Hepatic stellate cell (primary cell): ENCODE results near the gene MAP3K12.
A peak's percentile ranks its signal among the peaks of the same experiment; 100 is the strongest.
"Not testable (repeated sequence)": the region's sequence is repeated elsewhere in the genome, so short reads cannot be mapped to it uniquely, and the experiment has no call there.

Experiments
- DNase-seq: peaks from one replicate; pipeline ENCODE4 v3.0.0; 2011; ENCODE audit warnings: low spot score

The MAP3K12 gene, protein sequence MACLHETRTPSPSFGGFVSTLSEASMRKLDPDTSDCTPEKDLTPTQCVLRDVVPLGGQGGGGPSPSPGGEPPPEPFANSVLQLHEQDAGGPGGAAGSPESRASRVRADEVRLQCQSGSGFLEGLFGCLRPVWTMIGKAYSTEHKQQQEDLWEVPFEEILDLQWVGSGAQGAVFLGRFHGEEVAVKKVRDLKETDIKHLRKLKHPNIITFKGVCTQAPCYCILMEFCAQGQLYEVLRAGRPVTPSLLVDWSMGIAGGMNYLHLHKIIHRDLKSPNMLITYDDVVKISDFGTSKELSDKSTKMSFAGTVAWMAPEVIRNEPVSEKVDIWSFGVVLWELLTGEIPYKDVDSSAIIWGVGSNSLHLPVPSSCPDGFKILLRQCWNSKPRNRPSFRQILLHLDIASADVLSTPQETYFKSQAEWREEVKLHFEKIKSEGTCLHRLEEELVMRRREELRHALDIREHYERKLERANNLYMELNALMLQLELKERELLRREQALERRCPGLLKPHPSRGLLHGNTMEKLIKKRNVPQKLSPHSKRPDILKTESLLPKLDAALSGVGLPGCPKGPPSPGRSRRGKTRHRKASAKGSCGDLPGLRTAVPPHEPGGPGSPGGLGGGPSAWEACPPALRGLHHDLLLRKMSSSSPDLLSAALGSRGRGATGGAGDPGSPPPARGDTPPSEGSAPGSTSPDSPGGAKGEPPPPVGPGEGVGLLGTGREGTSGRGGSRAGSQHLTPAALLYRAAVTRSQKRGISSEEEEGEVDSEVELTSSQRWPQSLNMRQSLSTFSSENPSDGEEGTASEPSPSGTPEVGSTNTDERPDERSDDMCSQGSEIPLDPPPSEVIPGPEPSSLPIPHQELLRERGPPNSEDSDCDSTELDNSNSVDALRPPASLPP

DNA sequence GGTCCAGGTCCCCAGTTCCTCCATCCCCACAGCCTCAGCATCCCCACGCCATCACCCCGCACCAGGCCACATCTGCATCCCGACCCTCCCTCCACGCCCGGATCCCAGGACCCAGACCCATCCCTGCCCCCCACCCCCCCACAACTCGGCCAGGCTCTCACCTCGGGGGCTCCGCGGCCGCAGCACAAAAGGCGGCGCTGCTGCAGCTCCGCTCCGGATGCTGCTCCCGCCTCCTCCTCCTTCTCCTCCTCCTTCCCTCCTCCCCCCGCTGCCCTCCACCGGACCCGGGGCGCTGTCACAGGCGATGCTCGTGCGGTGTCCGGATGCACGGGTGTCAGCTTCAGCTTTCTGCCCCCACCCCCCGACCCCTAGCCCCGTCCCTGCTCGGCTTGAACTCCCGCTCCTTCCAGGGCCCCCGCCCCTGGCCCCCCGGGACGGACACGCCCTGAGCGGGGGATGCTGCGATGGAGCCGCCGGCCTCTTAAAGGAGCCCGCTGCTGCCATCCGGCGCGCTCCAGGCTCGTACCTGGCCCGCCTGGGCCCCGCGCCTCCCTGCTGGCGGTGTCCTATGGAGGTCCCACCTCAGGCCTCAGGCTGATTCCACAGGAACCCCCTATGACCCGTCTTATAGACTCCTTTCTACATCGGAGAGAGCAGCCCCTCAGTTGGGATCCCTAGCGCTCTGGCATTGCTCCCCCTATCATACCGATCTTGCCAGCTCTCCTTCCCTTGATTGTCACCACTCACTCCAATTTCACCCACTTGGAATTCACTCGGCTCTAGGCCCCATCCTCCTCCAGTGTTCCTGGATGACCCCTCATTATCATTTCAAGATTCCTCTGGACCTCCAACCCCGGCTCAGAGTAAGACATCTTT, at the start of gene MAP3K12:
Gene MAP3K12 (minus strand): TSS at position 193 of the 876 bp plus-strand sequence. CDS start 12,067 bp downstream, outside the sequence.
- peak; percentile 71 for DNase-seq

DNA sequence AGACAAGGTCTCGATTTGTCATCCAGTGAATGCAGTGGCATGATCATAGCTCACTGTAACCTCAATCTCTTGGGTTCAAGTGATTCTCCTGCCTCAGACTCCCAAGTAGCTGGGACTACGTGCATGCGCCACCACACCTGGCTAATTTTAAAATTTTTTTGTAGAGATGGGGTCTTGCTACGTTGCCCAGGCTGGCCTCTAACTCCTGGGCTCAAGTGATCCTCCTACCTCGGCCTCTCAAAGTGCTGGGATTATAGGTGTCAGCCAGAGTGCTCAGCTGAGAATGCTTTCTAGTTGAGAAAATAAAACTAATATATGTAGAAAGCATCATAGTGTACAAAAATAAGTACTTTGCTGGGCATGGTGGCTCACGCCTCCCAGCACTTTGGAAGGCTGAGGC, 49.1 kb upstream of the MAP3K12 start:
- DNase-seq: not testable (repeated sequence)

DNA sequence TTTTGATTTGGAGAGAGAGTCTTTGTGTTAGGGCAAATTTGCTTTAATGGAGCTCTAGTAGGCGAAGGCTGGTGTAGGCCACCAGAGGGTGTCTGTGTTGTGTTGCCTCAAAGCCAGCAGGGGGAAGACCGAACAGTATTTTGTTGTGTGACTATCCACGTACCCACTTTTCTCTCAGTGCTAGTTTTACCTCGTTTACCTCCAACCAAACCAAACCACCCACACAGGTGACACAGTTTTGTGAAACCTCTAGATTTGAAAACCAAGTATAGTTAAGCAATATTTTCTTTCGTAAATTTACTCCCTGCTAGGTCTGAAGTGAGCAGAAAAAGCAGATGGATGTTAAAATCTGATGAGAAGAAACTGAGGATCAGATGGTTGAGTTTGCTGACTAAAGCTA, 44.3 kb upstream of the MAP3K12 start:
- peak; percentile 68 for DNase-seq

DNA sequence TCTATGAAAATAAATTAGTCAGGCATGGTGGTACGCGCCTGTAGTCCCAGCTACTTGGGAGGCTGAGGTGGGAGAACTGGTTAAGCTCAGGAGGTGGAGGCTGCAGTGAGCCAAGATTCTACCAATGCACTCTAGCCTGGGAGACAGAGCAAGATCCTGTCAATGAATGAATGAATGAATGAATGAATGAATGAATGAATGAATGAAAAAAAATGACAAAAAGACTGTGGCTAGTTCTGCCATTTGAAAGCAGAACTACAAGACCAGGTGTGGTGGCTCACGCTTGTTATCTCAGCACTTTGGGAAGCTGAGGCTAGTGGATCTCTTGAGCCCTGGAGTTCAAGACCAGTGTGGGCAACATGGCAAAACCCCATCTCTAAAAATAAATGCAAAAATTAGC, 40.3 kb upstream of the MAP3K12 start:
- no peak for DNase-seq

DNA sequence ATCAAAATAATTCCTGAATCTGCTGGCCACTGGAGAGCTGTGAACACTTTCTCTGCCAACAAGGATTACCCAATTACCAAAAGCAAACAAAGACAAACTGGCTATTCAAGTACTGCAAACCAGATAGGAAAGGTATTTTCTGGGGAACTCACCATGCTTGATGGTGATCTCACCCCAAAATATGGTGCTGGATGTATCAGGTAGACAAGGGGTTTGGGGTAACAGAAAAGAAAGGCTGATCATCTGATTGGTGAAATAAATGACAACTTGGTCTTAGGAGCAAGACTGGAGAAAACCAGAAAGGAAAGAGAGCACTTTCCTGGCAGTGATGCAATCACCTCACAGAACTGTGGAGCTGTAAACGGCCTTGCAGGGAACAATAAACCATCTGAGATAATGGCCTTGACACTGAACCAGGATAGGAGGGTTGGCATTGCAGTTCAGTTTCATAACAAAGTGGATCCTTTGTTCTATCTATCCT, 39.0 kb upstream of the MAP3K12 start:
- no peak for DNase-seq

DNA sequence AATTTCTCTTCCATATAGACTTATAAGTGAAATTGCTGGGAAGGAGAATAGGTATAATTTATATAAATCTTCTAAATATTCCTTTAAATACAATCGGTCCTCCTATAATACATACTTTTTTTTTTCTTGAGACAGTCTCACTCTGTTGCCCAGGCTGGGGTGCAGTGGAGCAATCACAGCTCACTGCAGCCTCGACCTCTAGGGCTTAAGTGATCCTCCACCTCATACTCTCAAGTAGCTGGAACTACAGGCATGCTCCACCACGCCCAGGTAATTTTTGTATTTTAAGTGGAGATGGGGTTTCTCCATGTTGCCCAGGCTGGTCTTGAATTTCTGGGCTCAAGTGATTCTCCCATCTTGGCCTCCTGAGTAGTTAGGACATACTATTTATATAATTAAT, 37.7 kb upstream of the MAP3K12 start:
- no peak for DNase-seq

DNA sequence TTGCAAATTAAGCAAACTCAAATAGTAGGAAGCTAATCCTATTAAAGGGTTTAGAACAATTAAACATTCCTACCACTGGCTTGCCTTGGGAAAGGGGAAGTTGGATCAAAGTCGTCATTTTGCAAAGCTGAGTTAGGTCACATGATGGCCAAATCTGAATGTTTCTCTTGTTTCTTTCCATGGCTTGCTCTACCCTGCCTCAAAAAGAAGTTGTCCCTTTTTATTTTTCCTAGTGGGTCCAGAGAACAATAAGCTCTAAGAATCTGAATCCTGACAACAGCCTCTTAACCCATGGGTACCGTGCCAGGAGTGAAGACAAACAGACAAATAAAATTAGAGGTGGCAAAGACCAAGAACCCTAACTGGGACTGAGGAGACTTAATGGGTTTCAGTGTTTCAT, 34.2 kb upstream of the MAP3K12 start:
- no peak for DNase-seq

DNA sequence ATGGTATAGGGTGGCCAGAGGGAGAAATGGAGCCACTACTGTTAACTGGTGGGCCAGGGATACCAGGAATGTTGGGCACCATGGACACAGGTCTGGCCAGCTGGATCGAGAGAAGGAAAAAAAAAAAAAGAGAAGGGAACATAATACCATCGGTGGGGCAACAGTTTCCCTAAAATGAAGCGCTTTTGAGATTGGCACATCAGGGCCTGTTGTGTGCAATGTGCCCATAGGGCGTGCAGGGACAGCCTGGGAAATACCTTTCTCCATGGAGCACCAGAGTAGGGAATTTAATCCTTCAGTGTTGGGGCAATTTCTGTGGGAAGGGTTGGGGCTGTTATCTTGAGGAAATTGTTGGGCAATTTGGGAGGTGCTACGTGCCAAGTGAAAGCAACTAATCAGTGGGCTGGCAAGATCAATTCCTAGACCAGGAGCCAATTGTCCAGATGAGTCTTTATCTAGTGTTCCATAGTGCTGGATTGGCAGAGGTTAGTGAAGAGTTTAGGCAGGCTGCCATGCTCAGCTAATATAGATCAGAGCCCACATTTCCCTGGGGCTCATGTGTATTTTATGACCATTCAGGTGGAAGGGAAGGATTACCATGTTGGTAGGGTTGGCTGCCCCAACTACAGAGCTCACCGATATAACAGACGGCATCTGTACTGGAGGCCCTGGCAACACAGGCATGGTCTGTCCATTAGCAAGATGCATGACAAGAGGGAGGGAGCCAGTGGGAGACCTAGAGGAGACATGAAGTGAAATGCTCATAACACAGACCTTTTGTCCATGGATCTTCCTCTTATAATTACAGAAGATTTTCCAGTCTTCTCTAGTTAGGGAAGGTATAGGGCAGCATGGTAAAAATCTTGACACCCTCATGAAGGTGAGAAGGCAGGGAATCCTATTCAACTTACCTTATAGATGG, 33.5 kb upstream of the MAP3K12 start:
- DNase-seq: no peak

DNA sequence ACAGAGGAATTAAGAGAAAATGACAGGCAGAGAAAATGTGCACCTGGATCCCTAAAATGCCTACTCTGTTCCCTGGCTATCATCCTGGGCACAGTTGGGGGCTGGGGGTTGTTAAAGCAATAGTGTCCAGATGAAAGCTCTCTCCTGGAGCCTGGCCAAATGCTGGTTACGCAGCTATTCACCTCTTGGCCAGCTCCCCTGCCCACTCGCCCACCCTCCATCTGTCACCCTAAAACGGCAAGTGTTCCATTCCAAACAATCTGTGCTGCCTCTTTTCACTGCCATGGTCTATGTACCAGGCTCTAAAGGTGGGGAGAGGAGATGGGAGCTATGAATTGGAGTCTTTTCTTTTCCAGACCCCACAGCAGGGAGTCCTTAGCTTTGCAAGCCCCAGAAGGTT, 32.8 kb upstream of the MAP3K12 start:
- DNase-seq: no peak

DNA sequence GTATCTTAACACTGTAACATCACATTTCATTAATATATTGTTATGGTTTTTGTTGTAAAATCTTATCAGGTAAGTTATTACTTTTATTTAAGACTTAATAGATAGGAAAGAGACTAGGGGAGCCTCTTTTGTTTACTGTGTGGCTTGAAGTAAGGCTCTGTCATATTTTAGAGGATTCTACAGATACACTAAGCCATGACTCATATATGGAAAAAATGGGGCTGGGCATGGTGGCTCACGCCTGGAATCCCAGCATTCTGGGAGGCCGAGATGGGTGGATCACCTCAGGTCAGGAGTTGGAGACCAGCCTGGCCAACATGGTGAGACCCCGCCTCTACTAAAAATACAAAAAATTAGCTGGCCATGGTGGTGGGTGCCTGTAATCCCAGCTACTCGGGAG, 31.7 kb upstream of the MAP3K12 start:
- DNase-seq: peak; percentile 37

DNA sequence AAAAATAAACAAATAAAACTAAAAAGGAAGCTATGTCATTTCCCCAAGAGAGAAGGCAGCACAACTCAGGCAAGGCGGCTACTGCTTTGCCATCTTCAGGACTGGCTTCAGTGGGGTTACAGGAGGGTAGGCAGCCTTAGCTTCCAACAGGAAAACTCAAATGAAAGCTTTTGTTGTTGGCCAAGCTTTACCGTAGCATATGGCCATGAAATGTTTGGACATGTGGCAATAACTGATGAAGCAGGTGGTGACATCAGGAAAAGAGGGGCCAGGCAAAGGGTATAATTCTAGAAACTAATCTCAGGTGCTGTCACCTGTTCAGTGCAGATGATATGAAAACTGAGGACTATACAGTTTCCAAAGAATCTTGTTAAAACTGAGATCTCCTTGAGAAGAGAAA, 30.8 kb upstream of the MAP3K12 start:
- DNase-seq: no peak

DNA sequence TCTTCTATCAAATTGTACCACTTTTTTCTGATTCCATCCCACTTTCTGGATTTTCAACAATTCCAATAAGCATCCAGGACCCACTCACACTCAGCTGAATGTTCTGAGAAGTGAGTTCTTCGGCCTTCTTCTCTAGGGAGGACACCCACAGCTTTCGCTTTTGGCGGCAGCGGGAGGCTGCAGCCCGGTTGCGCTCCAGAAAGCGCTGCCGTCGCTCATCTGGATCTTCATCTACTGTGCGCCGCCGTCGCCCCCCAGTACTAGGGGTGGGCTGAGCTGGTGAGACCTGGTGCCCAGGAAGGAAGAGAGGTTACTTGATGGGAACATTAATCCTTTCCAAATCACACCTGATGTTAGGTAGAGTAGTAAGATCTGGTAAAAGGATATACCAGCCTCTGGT, 25.2 kb upstream of the MAP3K12 start:
- no peak for DNase-seq

DNA sequence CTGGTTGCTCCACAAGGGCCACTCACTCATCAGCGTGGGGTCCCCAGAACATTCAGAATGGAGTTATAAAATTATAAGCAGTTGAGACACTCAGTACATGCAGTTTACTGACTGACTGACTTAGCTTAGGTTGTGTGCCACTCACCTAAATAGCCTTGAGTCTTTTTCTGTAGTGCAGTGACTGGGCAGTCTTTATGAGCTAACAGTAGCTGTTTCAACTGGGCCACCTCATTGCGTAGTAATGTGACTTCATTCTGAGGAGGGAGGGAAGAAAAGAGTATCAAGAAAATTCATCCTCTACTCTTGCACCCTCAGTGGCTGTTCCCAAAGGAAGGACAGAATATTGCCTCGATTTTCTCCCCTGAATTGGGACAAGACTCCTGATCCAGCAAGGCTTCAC, 23.9 kb upstream of the MAP3K12 start:
- no peak for DNase-seq

DNA sequence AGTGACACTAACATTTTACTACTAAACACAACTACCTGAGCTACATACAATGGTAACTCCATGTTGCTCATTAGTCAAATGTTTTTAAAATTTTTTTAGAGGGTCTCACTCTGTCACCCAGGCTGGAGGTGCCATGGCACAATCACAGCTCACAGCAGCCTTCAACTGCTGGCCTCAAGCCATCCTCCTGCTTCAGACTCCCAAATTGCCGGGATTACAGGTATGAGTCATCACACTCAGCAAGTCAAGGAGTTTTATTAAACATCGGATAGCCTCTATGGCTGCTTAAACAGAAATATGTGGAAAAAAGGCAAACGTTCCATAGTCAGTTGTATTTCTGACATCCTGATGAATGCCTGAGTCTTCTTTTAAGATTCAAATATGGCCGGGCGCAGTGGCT, 19.1 kb upstream of the MAP3K12 start:
- no peak for DNase-seq

DNA sequence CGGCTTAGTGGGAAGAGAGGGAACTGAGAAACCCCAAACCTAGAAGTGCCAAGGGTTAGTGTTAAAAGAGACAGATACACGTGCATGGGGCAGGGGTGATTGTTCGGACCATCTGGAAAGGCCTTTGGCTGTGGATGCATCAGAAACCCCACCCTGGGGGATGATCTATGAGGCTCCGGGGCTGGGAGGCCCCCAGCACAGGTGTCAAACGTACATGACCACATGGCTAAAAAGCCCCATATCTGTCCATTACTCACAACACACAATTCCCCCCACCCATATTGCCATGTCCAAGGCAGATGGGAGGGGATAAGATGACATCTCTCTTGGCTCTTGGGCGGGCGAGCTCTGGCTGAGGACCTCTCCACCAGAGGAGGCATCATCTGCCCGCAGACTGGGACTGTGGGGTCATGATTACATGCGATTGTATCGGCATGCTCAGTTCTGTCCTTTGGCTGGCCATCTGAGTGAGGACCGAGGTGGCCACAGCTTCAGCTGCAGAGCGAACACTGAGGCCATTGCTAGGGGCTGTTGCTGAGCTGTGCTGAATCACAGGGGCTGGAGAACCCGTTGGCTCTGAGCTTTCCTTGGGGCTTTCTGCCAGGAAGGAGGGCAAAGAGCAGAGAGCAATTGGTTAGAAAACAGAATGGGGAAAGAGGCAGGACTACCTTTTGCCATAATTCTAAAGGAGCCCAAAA, 17.6 kb upstream of the MAP3K12 start:
- no peak for DNase-seq

DNA sequence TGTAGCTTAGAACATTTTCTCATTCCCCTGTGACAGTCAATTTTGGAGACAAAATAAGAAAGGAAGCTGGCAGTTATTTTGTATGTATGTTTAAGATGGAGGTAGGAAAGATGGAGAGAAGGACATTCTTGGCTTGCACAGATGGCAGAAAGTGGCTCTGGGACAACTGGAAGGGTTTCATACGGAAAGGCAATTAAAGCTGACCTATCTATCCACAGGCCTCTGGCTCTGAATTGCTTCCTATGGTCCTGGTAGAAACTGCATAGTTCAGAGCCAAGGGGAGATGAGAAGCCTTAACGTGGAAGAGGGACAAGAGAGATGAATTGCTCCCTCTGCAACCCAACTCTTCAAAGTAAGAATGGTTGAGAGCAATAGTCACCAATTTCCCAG, 16.0 kb upstream of the MAP3K12 start:
- DNase-seq: no peak

DNA sequence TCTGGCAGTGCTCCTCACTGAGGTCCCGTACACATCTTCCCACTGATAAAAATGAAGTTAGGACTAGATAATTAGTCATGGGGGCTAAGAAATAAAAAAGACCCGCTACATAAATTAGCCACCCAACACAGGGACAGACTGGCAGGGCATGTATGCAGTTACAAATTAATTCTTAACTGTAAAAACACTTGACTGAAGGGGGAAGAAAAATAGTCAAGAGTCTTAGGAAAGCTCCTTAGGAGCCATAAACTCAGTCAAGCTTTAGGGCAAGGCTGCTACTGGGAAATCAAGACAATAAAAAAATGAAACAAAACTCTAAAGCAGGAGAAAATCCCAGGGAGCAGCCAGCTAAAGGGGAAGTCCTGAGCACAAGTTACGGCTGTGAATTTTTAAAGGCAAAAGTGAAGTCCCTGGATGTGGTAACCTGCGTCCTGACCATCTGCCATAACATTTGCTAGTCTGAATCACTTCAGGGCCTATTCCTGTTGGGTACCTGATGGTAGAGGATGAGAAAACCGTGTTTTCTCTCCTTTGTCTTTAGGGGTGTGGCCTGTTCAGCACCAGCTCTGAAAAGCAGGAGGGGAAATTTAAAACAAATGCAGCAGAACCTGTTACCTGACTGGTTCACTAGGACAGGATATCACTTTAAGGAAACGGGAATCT, 15.5 kb upstream of the MAP3K12 start:
- DNase-seq: no peak

DNA sequence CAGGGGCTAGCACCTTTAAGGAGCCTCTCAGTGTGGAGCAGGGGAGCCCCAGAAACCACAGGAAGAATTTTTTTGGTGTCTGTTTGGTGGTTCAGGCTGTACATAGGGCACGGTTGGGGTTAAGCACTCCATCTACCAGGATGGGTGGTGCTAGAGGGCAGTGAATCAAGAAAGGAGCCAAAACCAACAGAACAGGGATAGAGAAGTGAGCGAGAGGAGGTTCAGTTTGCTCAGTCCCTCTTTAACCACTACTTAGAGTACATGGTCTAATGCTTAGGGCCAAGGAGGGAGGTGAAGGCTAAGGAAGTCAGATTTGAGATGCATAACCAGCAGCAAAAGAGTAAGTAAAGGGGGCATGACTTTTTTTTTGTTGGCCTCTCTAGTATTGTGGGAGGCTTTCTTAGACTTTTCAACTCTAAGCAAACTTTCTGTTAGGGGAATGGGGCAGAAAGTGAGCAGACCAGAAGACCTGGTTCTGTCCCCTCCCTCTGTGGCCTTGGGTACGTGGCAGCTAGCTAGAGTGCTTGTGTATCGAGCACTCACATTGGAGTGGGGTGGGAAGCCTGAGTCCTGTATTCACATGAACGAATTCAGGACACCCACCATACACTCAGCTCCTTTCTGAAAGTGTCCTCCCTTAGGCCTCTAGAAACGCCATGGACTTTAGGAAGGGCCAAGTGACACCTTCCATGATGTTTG, 14.6 kb upstream of the MAP3K12 start:
- DNase-seq: no peak

DNA sequence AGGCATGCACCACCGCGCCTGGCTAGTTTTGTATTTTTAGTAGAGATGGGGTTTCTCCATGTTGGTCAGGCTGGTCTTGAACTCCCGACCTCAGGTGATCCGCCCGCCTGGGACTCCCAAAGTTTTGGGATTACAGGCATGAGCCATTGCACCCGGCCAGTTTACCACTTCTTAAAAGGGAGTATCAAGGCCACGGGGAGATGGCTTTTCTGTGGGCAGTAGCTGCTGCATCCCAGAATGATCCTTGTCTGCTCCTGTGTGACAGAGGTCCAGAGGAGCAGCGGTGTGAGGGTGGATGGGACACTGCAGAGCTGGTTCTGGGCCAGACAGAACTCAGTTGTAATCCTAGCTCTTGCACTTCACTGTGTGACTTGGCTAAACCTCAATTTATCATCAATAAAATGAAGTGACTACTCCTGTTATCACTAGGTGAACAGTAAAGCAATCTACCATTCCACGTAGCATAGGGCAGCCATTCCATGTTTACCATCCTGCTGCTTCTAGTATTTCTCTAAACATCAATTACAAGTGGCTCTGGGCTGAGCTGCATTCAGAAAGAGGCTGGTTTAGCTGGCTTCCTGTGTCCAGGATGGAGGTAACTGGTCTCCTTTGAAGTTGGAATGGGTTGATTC, 11.0 kb upstream of the MAP3K12 start:
- no peak for DNase-seq
